ENCODE data around the gene FRMPD1. TPM values are rescaled to one million over a fixed set of nuclear protein-coding genes. Genes with fewer than 3 reads are reported as not detected.

Gene FRMPD1
- total and polyA plus RNA-seq, 3 experiments from 2014 or later, result not detected

- no peaks in the 10 kb centered on the region for H3K9me3 ChIP-seq (ENCODE audit: low read length)
- no peak overlapping the region for H3K4me3 ChIP-seq (ENCODE audit: low read length)
- no peak for DNase-seq
- no peaks in the 10 kb centered on the region for H3K36me3 ChIP-seq (ENCODE audit: insufficient read depth, low read length)
- no peaks in the 10 kb centered on the region for H3K27me3 ChIP-seq (ENCODE audit: insufficient read depth, low read length, poor library complexity, severe bottlenecking)
- Mint-ChIP-seq H3K4me1 (no peaks in the 10 kb centered on the region), H3K4me3 (no peak overlapping the region), H3K27ac (no peak overlapping the region), H3K27me3 (peaks cover 0 to 3% of the 10 kb centered on the region in 2 donors), H3K9me3 (no peaks in the 10 kb centered on the region), H3K36me3 (no peaks in the 10 kb centered on the region)
- H3K4me1 ChIP-seq (ENCODE audit: insufficient read depth, low read length), result no peaks in the 10 kb centered on the region
- no peak overlapping the region for H3K27ac ChIP-seq (ENCODE audit: low read depth, low read length)
- ChIA-PET POLR2A (no interaction called here), CTCF (no interaction called here)
Observed at GRCh38 chr9:37624073-37624472, 26.7 kb upstream of the FRMPD1 start.

- Mint-ChIP-seq H3K9me3 (no peaks in the 10 kb centered on the region), H3K4me1 (no peaks in the 10 kb centered on the region), H3K4me3 (no peak overlapping the region), H3K36me3 (no peaks in the 10 kb centered on the region), H3K27me3 (peaks cover 0 to 3% of the 10 kb centered on the region in 2 donors), H3K27ac (no peak overlapping the region)
- no peak overlapping the region for H3K27ac ChIP-seq (ENCODE audit: low read depth, low read length)
- no peaks in the 10 kb centered on the region for H3K9me3 ChIP-seq (ENCODE audit: low read length)
- H3K27me3 ChIP-seq (ENCODE audit: insufficient read depth, low read length, poor library complexity, severe bottlenecking), result no peaks in the 10 kb centered on the region
- H3K4me1 ChIP-seq (ENCODE audit: insufficient read depth, low read length), result no peaks in the 10 kb centered on the region
- CTCF ChIA-PET, result no interaction called here
- no peak for DNase-seq
- H3K36me3 ChIP-seq (ENCODE audit: insufficient read depth, low read length), result no peaks in the 10 kb centered on the region
- POLR2A ChIA-PET, result no interaction called here
- no peak overlapping the region for H3K4me3 ChIP-seq (ENCODE audit: low read length)
Observed at GRCh38 chr9:37625036-37625757, 25.6 kb upstream of the FRMPD1 start.

- Mint-ChIP-seq H3K36me3 (no peaks in the 10 kb centered on the region), H3K27ac (no peak overlapping the region), H3K27me3 (peaks cover 0 to 3% of the 10 kb centered on the region in 2 donors), H3K4me3 (no peak overlapping the region), H3K9me3 (no peaks in the 10 kb centered on the region), H3K4me1 (no peaks in the 10 kb centered on the region)
- H3K4me1 ChIP-seq (ENCODE audit: insufficient read depth, low read length), result no peaks in the 10 kb centered on the region
- H3K9me3 ChIP-seq (ENCODE audit: low read length), result no peaks in the 10 kb centered on the region
- H3K27me3 ChIP-seq (ENCODE audit: insufficient read depth, low read length, poor library complexity, severe bottlenecking), result no peaks in the 10 kb centered on the region
- ChIA-PET POLR2A (no interaction called here), CTCF (no interaction called here)
- H3K36me3 ChIP-seq (ENCODE audit: insufficient read depth, low read length), result no peaks in the 10 kb centered on the region
- H3K4me3 ChIP-seq (ENCODE audit: low read length), result no peak overlapping the region
- no peak overlapping the region for H3K27ac ChIP-seq (ENCODE audit: low read depth, low read length)
- DNase-seq, result no peak
Observed at GRCh38 chr9:37625758-37626147, 25.0 kb upstream of the FRMPD1 start.

GRCh38 chr9:37626708-37627292, 24.0 kb upstream of the FRMPD1 start:
- no peak for DNase-seq
- Mint-ChIP-seq H3K4me3 (no peak overlapping the region), H3K36me3 (no peaks in the 10 kb centered on the region), H3K27me3 (no peaks in the 10 kb centered on the region), H3K9me3 (no peaks in the 10 kb centered on the region), H3K27ac (no peak overlapping the region), H3K4me1 (no peaks in the 10 kb centered on the region)
- POLR2A ChIA-PET, result no interaction called here
- Histone ChIP-seq H3K4me3 (ENCODE audit: low read length) (no peak overlapping the region), H3K4me1 (ENCODE audit: insufficient read depth, low read length) (no peaks in the 10 kb centered on the region), H3K36me3 (ENCODE audit: insufficient read depth, low read length) (no peaks in the 10 kb centered on the region), H3K27ac (ENCODE audit: low read depth, low read length) (no peak overlapping the region), H3K9me3 (ENCODE audit: low read length) (no peaks in the 10 kb centered on the region), H3K27me3 (ENCODE audit: insufficient read depth, low read length, poor library complexity, severe bottlenecking) (no peaks in the 10 kb centered on the region)
- CTCF ChIA-PET, result no interaction called here

GRCh38 chr9:37632479-37632878, 18.3 kb upstream of the FRMPD1 start:
- CTCF ChIA-PET, result no interaction called here
- POLR2A ChIA-PET, result no interaction called here

GRCh38 chr9:37635808-37636207, 14.9 kb upstream of the FRMPD1 start:
- Mint-ChIP-seq H3K27me3 (peaks cover 5 to 22% of the 10 kb centered on the region in 2 donors), H3K4me1 (no peaks in the 10 kb centered on the region)

More at GRCh38 chr9:37632479-37632878, 18.3 kb upstream of the FRMPD1 start:
- H3K27me3 Mint-ChIP-seq, result peaks cover 0 to 11% of the 10 kb centered on the region in 2 donors
- no peak overlapping the region for H3K27ac Mint-ChIP-seq
- no peak for DNase-seq
- no peak overlapping the region for H3K4me3 ChIP-seq (ENCODE audit: low read length)
- H3K9me3 Mint-ChIP-seq, result no peaks in the 10 kb centered on the region
- H3K27ac ChIP-seq (ENCODE audit: low read depth, low read length), result no peak overlapping the region
- no peaks in the 10 kb centered on the region for H3K27me3 ChIP-seq (ENCODE audit: insufficient read depth, low read length, poor library complexity, severe bottlenecking)
- H3K36me3 ChIP-seq (ENCODE audit: insufficient read depth, low read length), result no peaks in the 10 kb centered on the region
- no peak overlapping the region for H3K4me3 Mint-ChIP-seq
- H3K9me3 ChIP-seq (ENCODE audit: low read length), result no peaks in the 10 kb centered on the region
- no peaks in the 10 kb centered on the region for H3K4me1 Mint-ChIP-seq
- no peaks in the 10 kb centered on the region for H3K4me1 ChIP-seq (ENCODE audit: insufficient read depth, low read length)
- no peaks in the 10 kb centered on the region for H3K36me3 Mint-ChIP-seq

GRCh38 chr9:37636511-37637448, 14.0 kb upstream of the FRMPD1 start:
- Histone ChIP-seq H3K9me3 (ENCODE audit: low read length) (no peaks in the 10 kb centered on the region), H3K4me1 (ENCODE audit: insufficient read depth, low read length) (no peaks in the 10 kb centered on the region), H3K27ac (ENCODE audit: low read depth, low read length) (no peak overlapping the region), H3K36me3 (ENCODE audit: insufficient read depth, low read length) (no peaks in the 10 kb centered on the region), H3K4me3 (ENCODE audit: low read length) (no peak overlapping the region), H3K27me3 (ENCODE audit: insufficient read depth, low read length, poor library complexity, severe bottlenecking) (no peaks in the 10 kb centered on the region)
- no peak overlapping the region for H3K27ac Mint-ChIP-seq
- H3K4me3 Mint-ChIP-seq, result no peak overlapping the region
- H3K9me3 Mint-ChIP-seq, result no peaks in the 10 kb centered on the region
- ChIA-PET CTCF (no interaction called here), POLR2A (no interaction called here)
- no peak for DNase-seq
- peaks cover 5 to 31% of the 10 kb centered on the region in 2 donors for H3K27me3 Mint-ChIP-seq
- H3K4me1 Mint-ChIP-seq, result no peaks in the 10 kb centered on the region
- H3K36me3 Mint-ChIP-seq, result no peaks in the 10 kb centered on the region

More at GRCh38 chr9:37635808-37636207, 14.9 kb upstream of the FRMPD1 start:
- Histone ChIP-seq H3K27ac (ENCODE audit: low read depth, low read length) (no peak overlapping the region), H3K4me3 (ENCODE audit: low read length) (no peak overlapping the region), H3K9me3 (ENCODE audit: low read length) (no peaks in the 10 kb centered on the region), H3K4me1 (ENCODE audit: insufficient read depth, low read length) (no peaks in the 10 kb centered on the region), H3K36me3 (ENCODE audit: insufficient read depth, low read length) (no peaks in the 10 kb centered on the region), H3K27me3 (ENCODE audit: insufficient read depth, low read length, poor library complexity, severe bottlenecking) (no peaks in the 10 kb centered on the region)
- H3K27ac Mint-ChIP-seq, result no peak overlapping the region
- ChIA-PET POLR2A (no interaction called here), CTCF (no interaction called here)
- H3K9me3 Mint-ChIP-seq, result no peaks in the 10 kb centered on the region
- H3K4me3 Mint-ChIP-seq, result no peak overlapping the region
- no peaks in the 10 kb centered on the region for H3K36me3 Mint-ChIP-seq
- no peak for DNase-seq

GRCh38 chr9:37639109-37639762, 11.5 kb upstream of the FRMPD1 start:
- no peak overlapping the region for H3K27ac Mint-ChIP-seq
- no peak overlapping the region for H3K27ac ChIP-seq (ENCODE audit: low read depth, low read length)
- H3K36me3 ChIP-seq (ENCODE audit: insufficient read depth, low read length), result no peaks in the 10 kb centered on the region
- POLR2A ChIA-PET, result interaction anchor here (0.5 kb wide), 1 partner anchor 112 kb away, joined by 3 read pairs; no protein-coding TSS in a partner anchor
- no peaks in the 10 kb centered on the region for H3K27me3 ChIP-seq (ENCODE audit: insufficient read depth, low read length, poor library complexity, severe bottlenecking)
- H3K4me1 Mint-ChIP-seq, result no peaks in the 10 kb centered on the region
- H3K4me3 ChIP-seq (ENCODE audit: low read length), result no peak overlapping the region
- no peaks in the 10 kb centered on the region for H3K36me3 Mint-ChIP-seq
- no peaks in the 10 kb centered on the region for H3K9me3 Mint-ChIP-seq
- H3K4me3 Mint-ChIP-seq, result no peak overlapping the region
- H3K4me1 ChIP-seq (ENCODE audit: insufficient read depth, low read length), result no peaks in the 10 kb centered on the region
- CTCF ChIA-PET, result no interaction called here
- H3K27me3 Mint-ChIP-seq, result peaks cover 9 to 42% of the 10 kb centered on the region in 2 donors
- DNase-seq, result no peak
- H3K9me3 ChIP-seq (ENCODE audit: low read length), result no peaks in the 10 kb centered on the region

Measured in CD8-positive, alpha-beta memory T cell (primary cell).